HEK293 (cell line): ENCODE data around the gene CACNB3.

Experiments used
- GFI1B ChIP-seq: fragments of 450-650 bp; formaldehyde crosslinking; IDR thresholded peaks from 2 replicates; pipeline ENCODE4 v1.5.1; 2016; ENCODE audit warnings: missing biosample characterization, missing genetic modification characterization
- HIC1 ChIP-seq: fragments of 450-650 bp; formaldehyde crosslinking; IDR thresholded peaks from 2 replicates; pipeline ENCODE4 v1.5.1; 2016; ENCODE audit warnings: missing biosample characterization, missing genetic modification characterization
- MYNN ChIP-seq: fragments of 450-650 bp; formaldehyde crosslinking; IDR thresholded peaks from 2 replicates; pipeline ENCODE4 v1.5.1; 2016; ENCODE audit warnings: missing biosample characterization, missing genetic modification characterization, borderline replicate concordance
- RBAK ChIP-seq: fragments of 450-650 bp; formaldehyde crosslinking; IDR thresholded peaks from 2 replicates; pipeline ENCODE4 v1.5.1; 2016; ENCODE audit warnings: missing biosample characterization, missing genetic modification characterization
- YY2 ChIP-seq: fragments of 450-650 bp; formaldehyde crosslinking; IDR thresholded peaks from 2 replicates; pipeline ENCODE4 v1.5.1; 2016; ENCODE audit warnings: missing biosample characterization, missing genetic modification characterization
- ZBTB1 ChIP-seq: fragments of 450-650 bp; formaldehyde crosslinking; IDR thresholded peaks from 2 replicates; pipeline ENCODE4 v1.5.1; 2016; ENCODE audit warnings: missing biosample characterization, missing genetic modification characterization
- ZBTB21 ChIP-seq: fragments of 450-650 bp; formaldehyde crosslinking; IDR thresholded peaks from 2 replicates; pipeline ENCODE4 v1.5.1; 2017; ENCODE audit warnings: missing biosample characterization, missing genetic modification characterization
- ZNF155 ChIP-seq: fragments of 450-650 bp; formaldehyde crosslinking; IDR thresholded peaks from 2 replicates; pipeline ENCODE4 v1.5.1; 2016; ENCODE audit warnings: missing biosample characterization, missing genetic modification characterization
- ZNF19 ChIP-seq: fragments of 450-650 bp; formaldehyde crosslinking; IDR thresholded peaks from 2 replicates; pipeline ENCODE4; 2016; ENCODE audit warnings: missing biosample characterization, missing genetic modification characterization, low read depth
- ZNF223 ChIP-seq: fragments of 450-650 bp; formaldehyde crosslinking; IDR thresholded peaks from 2 replicates; pipeline ENCODE4 v1.5.1; 2016; ENCODE audit warnings: missing biosample characterization, missing genetic modification characterization
- ZNF324 ChIP-seq: fragments of 450-650 bp; formaldehyde crosslinking; IDR thresholded peaks from 2 replicates; pipeline ENCODE4 v1.5.1; 2016; ENCODE audit warnings: missing biosample characterization, missing genetic modification characterization
- ZNF354C ChIP-seq: fragments of 450-650 bp; formaldehyde crosslinking; IDR thresholded peaks from 2 replicates; pipeline ENCODE4 v1.5.1; 2016; ENCODE audit warnings: missing biosample characterization, missing genetic modification characterization, low read depth, borderline replicate concordance
- ZNF391 ChIP-seq: fragments of 450-650 bp; formaldehyde crosslinking; IDR thresholded peaks from 2 replicates; pipeline ENCODE4 v1.5.1; 2016; ENCODE audit warnings: low read depth, missing biosample characterization, missing genetic modification characterization, borderline replicate concordance
- ZNF394 ChIP-seq: fragments of 450-650 bp; formaldehyde crosslinking; IDR thresholded peaks from 2 replicates; pipeline ENCODE4 v1.5.1; 2016; ENCODE audit warnings: missing biosample characterization, missing genetic modification characterization, mild to moderate bottlenecking, moderate library complexity, borderline replicate concordance
- ZNF404 ChIP-seq: fragments of 450-650 bp; formaldehyde crosslinking; IDR thresholded peaks from 2 replicates; pipeline ENCODE4 v1.5.1; 2017; ENCODE audit warnings: missing biosample characterization, missing genetic modification characterization
- ZNF433 ChIP-seq: fragments of 450-650 bp; formaldehyde crosslinking; IDR thresholded peaks from 2 replicates; pipeline ENCODE4 v1.5.1; 2016; ENCODE audit warnings: missing biosample characterization, missing genetic modification characterization, low read depth
- ZNF501 ChIP-seq: fragments of 450-650 bp; formaldehyde crosslinking; IDR thresholded peaks from 2 replicates; pipeline ENCODE4 v1.5.1; 2016; ENCODE audit warnings: missing biosample characterization, missing genetic modification characterization
- ZNF518A ChIP-seq: fragments of 450-650 bp; formaldehyde crosslinking; conservative IDR thresholded peaks from 2 replicates; pipeline ENCODE4 v1.5.1; 2016; ENCODE audit warnings: low read depth, missing biosample characterization, missing genetic modification characterization
- ZNF529 ChIP-seq: fragments of 450-650 bp; formaldehyde crosslinking; IDR thresholded peaks from 2 replicates; pipeline ENCODE4 v1.5.1; 2017; ENCODE audit warnings: missing genetic modification characterization, missing biosample characterization; ENCODE audit not compliant: insufficient replicate concordance
- ZNF560 ChIP-seq: fragments of 450-650 bp; formaldehyde crosslinking; IDR thresholded peaks from 2 replicates; pipeline ENCODE4 v1.5.1; 2017; ENCODE audit warnings: missing biosample characterization, missing genetic modification characterization, borderline replicate concordance
- ZNF624 ChIP-seq: fragments of 450-650 bp; formaldehyde crosslinking; IDR thresholded peaks from 2 replicates; pipeline ENCODE4 v1.5.1; 2017; ENCODE audit warnings: missing biosample characterization, missing genetic modification characterization
- ZSCAN23 ChIP-seq: fragments of 450-650 bp; formaldehyde crosslinking; IDR thresholded peaks from 2 replicates; pipeline ENCODE4 v1.5.1; 2016; ENCODE audit warnings: missing biosample characterization, missing genetic modification characterization
- ZXDB ChIP-seq: fragments of 450-650 bp; formaldehyde crosslinking; IDR thresholded peaks from 2 replicates; pipeline ENCODE4 v1.5.1; 2016; ENCODE audit warnings: missing biosample characterization, missing genetic modification characterization
- TF ChIP-seq, protein P1 (sequence below): fragments of 450-650 bp; formaldehyde crosslinking; IDR thresholded peaks from 2 replicates; pipeline ENCODE4 v1.5.1; 2016; ENCODE audit warnings: missing biosample characterization, missing genetic modification characterization
- TF ChIP-seq, protein P2 (sequence below): fragments of 450-650 bp; formaldehyde crosslinking; IDR thresholded peaks from 2 replicates; pipeline ENCODE4 v1.5.1; 2017; ENCODE audit warnings: missing biosample characterization, missing genetic modification characterization
- TF ChIP-seq, protein P3 (sequence below): fragments of 450-650 bp; formaldehyde crosslinking; IDR thresholded peaks from 2 replicates; pipeline ENCODE4 v1.5.1; 2016; ENCODE audit warnings: missing biosample characterization, missing genetic modification characterization

The CACNB3 gene

GRCh38 chr12:48866052-48866711 lies 47.9 kb downstream of the CACNB3 start (continued):
- TF ChIP-seq HIC1 (no peak), ZBTB21 (tag by site-specific recombination) (peak; percentile 78; the same call in 1 of the 2 replicates), ZNF404 (tag by site-specific recombination) (peak; percentile 95), ZNF223 (tag by site-specific recombination) (peak; percentile 91), MYNN (peak; percentile 36; the same call in 1 of the 2 replicates), ZBTB1 (tag by site-specific recombination) (peak; percentile 93), ZNF433 (peak; percentile 98), ZNF560 (peak; percentile 99), ZNF324 (tag by site-specific recombination) (0 out of 2 replicates have a peak, but pooled peaks have one; percentile 48), ZNF529 (peak; percentile 84), ZNF624 (no peak), GFI1B (tag by site-specific recombination) (peak; percentile 84), ZNF19 (peak; percentile 95), ZNF501 (tag by site-specific recombination) (peak; percentile 96), ZNF394 (tag by site-specific recombination) (peak; percentile 100), RBAK (peak; percentile 84), ZXDB (tag by site-specific recombination) (peak; percentile 94), ZNF155 (tag by site-specific recombination) (0 out of 2 replicates have a peak, but pooled peaks have one; percentile 89), ZNF518A (tag by site-specific recombination) (peak; percentile 99), ZNF354C (tag by site-specific recombination) (peak; percentile 98), ZSCAN23 (tag by site-specific recombination) (peak; percentile 39; the same call in 1 of the 2 replicates), YY2 (tag by site-specific recombination) (no peak), ZNF391 (tag by site-specific recombination) (peak; percentile 25; the same call in 1 of the 2 replicates)
- TF ChIP-seq, protein P1, sequence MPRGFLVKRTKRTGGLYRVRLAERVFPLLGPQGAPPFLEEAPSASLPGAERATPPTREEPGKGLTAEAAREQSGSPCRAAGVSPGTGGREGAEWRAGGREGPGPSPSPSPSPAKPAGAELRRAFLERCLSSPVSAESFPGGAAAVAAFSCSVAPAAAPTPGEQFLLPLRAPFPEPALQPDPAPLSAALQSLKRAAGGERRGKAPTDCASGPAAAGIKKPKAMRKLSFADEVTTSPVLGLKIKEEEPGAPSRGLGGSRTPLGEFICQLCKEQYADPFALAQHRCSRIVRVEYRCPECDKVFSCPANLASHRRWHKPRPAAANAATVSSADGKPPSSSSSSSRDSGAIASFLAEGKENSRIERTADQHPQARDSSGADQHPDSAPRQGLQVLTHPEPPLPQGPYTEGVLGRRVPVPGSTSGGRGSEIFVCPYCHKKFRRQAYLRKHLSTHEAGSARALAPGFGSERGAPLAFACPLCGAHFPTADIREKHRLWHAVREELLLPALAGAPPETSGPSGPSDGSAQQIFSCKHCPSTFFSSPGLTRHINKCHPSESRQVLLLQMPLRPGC (tag by site-specific recombination), result peak; percentile 62; the same call in 1 of the 2 replicates
- TF ChIP-seq, protein P2, sequence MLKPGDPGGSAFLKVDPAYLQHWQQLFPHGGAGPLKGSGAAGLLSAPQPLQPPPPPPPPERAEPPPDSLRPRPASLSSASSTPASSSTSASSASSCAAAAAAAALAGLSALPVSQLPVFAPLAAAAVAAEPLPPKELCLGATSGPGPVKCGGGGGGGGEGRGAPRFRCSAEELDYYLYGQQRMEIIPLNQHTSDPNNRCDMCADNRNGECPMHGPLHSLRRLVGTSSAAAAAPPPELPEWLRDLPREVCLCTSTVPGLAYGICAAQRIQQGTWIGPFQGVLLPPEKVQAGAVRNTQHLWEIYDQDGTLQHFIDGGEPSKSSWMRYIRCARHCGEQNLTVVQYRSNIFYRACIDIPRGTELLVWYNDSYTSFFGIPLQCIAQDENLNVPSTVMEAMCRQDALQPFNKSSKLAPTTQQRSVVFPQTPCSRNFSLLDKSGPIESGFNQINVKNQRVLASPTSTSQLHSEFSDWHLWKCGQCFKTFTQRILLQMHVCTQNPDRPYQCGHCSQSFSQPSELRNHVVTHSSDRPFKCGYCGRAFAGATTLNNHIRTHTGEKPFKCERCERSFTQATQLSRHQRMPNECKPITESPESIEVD (tag by site-specific recombination), result no peak
- TF ChIP-seq, protein P3, sequence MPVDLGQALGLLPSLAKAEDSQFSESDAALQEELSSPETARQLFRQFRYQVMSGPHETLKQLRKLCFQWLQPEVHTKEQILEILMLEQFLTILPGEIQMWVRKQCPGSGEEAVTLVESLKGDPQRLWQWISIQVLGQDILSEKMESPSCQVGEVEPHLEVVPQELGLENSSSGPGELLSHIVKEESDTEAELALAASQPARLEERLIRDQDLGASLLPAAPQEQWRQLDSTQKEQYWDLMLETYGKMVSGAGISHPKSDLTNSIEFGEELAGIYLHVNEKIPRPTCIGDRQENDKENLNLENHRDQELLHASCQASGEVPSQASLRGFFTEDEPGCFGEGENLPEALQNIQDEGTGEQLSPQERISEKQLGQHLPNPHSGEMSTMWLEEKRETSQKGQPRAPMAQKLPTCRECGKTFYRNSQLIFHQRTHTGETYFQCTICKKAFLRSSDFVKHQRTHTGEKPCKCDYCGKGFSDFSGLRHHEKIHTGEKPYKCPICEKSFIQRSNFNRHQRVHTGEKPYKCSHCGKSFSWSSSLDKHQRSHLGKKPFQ, result peak; percentile 65; the same call in 1 of the 2 replicates
